Astrocyte (in vitro differentiated cells and primary cell): Measurements from ENCODE around the gene ZP1.

Experiments
- CTCF ChIP-seq: IDR thresholded peaks from 2 replicates; pipeline ENCODE4 v1.5.1; 2011; ENCODE audit warnings: low read depth, mild to moderate bottlenecking, inconsistent platforms, low read length, moderate library complexity; ENCODE audit not compliant: insufficient read depth
- EZH2 ChIP-seq: IDR thresholded peaks from 2 replicates; pipeline ENCODE4 v1.6.1; 2012; ENCODE audit warnings: mild to moderate bottlenecking, low read length, inconsistent platforms; ENCODE audit not compliant: insufficient read depth

DNA sequence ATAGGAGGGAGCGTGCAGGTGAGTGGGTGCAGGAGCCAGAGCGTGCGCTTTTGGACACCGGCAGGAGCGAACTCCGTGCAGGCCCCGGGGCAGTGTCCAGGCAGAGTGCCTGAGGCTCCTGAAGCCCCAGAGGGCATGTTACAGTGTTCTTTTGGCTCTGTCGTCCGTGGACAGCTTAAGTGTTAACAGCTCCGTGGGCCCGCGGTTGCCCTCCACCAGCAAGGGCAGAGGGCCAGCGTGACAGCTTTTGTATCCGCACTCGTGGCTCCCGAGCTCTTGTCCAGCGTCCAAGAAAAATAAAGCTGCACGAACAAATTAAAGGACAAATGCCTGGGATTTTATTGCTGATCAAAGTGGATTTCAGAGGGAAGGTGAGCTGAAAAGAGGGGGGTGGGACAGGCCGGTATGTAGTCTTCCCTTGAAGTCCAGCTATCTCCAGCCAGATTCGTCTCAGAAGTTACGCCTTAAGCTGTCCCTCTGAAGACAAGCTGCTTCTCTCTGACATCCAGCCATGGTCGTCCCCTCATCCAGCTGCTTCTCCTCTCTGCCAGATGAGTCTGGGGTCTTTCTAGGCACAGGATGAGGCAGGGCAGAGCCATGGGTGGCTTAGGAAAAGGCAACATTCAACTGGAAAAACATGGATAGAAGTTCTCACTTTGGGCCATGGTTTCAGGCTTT is 45.6 kb downstream of the ZP1 start:
- TF ChIP-seq CTCF (no peak), EZH2 (no peak)
